OCI-LY3 (cell line): Measurements from ENCODE around the gene NCAN.

ENCODE experiments used
- H2AFZ ChIP-seq: fragments of 200-600, 300-600 bp; shearing (Covaris generic); 2 replicates; pipeline ENCODE4 v1.6.0; 2014; ENCODE audit warnings: antibody characterized with exemption, low read depth, low read length
- H3K27ac ChIP-seq: fragments of 200-600, 300-600 bp; sonication (generic); 2 replicates; pipeline ENCODE4 v1.5.1; 2014; ENCODE audit warnings: mild to moderate bottlenecking, low read length, moderate library complexity, mixed read lengths
- H3K27me3 ChIP-seq: fragments of 200-600, 300-600 bp; sonication (generic); 2 replicates; pipeline ENCODE4 v1.6.1; 2014; ENCODE audit warnings: low read depth, low read length, mixed read lengths
- H3K36me3 ChIP-seq: fragments of 200-600, 300-600 bp; sonication (generic); replicated peaks from 2 replicates; pipeline ENCODE3; 2014; ENCODE audit warnings: low read depth, low read length, mixed read lengths
- H3K4me1 ChIP-seq: fragments of 300-600, 200-600 bp; sonication (generic); 2 replicates; pipeline ENCODE4 v1.6.1; 2014; ENCODE audit warnings: low read length, mixed read lengths
- H3K4me2 ChIP-seq: fragments of 200-600, 300-600 bp; sonication (generic); 2 replicates; pipeline ENCODE4 v1.6.1; 2014; ENCODE audit warnings: low read length, mixed read lengths
- H3K4me3 ChIP-seq: fragments of 300-600, 200-600 bp; sonication (generic); 2 replicates; pipeline ENCODE4 v1.5.1; 2014; ENCODE audit warnings: antibody characterized with exemption, mild to moderate bottlenecking, low read length, moderate library complexity
- H3K79me2 ChIP-seq: fragments of 300-600, 200-600 bp; shearing (Covaris generic); 2 replicates; pipeline ENCODE4 v1.6.1; 2014; ENCODE audit warnings: mild to moderate bottlenecking, low read length, mixed read lengths
- H3K9ac ChIP-seq: fragments of 300-600, 200-600 bp; shearing (Covaris generic); 2 replicates; pipeline ENCODE4 v1.6.0; 2014; ENCODE audit warnings: mild to moderate bottlenecking, low read length, moderate library complexity
- H3K9me3 ChIP-seq: fragments of 200-600, 300-600 bp; shearing (Covaris generic); 2 replicates; pipeline ENCODE4 v1.6.1; 2014; ENCODE audit warnings: low read length, mixed read lengths; ENCODE audit not compliant: insufficient read depth
- H4K20me1 ChIP-seq: fragments of 200-600, 300-600 bp; sonication (generic); 2 replicates; pipeline ENCODE4 v1.6.1; 2016; ENCODE audit warnings: low read length, mixed read lengths; ENCODE audit not compliant: insufficient read depth
- EZH2phosphoT487 ChIP-seq: fragments of 200-600 bp; shearing (Covaris generic); IDR thresholded peaks from 2 replicates; pipeline ENCODE4 v1.6.1; 2018; ENCODE audit warnings: antibody characterized with exemption, mixed run types, low read depth
- TF ChIP-seq, protein P1 (sequence below): fragments of 200-600, 300-600 bp; sonication (generic); IDR thresholded peaks from 2 replicates; pipeline ENCODE4 v1.5.1; 2014; ENCODE audit warnings: antibody characterized with exemption, low read length, low read depth

NCAN gene

GRCh38 chr19:19296953-19297689 lies 85.4 kb downstream of the NCAN start:
- Histone ChIP-seq H3K36me3 (peaks cover 49% of the 10 kb centered on the region), H3K4me3 (no peak overlapping the region), H3K27ac (no peak overlapping the region), H2AFZ (no peak overlapping the region), H3K4me1 (no peaks in the 10 kb centered on the region), H3K27me3 (no peaks in the 10 kb centered on the region), H3K4me2 (no peak overlapping the region), H3K9me3 (no peaks in the 10 kb centered on the region), H3K79me2 (no peaks in the 10 kb centered on the region), H4K20me1 (no peaks in the 10 kb centered on the region), H3K9ac (no peak overlapping the region)
- TF ChIP-seq, protein P1, sequence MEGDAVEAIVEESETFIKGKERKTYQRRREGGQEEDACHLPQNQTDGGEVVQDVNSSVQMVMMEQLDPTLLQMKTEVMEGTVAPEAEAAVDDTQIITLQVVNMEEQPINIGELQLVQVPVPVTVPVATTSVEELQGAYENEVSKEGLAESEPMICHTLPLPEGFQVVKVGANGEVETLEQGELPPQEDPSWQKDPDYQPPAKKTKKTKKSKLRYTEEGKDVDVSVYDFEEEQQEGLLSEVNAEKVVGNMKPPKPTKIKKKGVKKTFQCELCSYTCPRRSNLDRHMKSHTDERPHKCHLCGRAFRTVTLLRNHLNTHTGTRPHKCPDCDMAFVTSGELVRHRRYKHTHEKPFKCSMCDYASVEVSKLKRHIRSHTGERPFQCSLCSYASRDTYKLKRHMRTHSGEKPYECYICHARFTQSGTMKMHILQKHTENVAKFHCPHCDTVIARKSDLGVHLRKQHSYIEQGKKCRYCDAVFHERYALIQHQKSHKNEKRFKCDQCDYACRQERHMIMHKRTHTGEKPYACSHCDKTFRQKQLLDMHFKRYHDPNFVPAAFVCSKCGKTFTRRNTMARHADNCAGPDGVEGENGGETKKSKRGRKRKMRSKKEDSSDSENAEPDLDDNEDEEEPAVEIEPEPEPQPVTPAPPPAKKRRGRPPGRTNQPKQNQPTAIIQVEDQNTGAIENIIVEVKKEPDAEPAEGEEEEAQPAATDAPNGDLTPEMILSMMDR = no peak
- no peak for TF ChIP-seq EZH2phosphoT487

GRCh38 chr19:19297759-19298158 lies 86.0 kb downstream of the NCAN start:
- no peaks in the 10 kb centered on the region for H4K20me1 ChIP-seq
- no peaks in the 10 kb centered on the region for H3K79me2 ChIP-seq
- H3K4me2 ChIP-seq = no peak overlapping the region
- H2AFZ ChIP-seq = no peak overlapping the region
- H3K4me3 ChIP-seq = no peak overlapping the region
- no peaks in the 10 kb centered on the region for H3K27me3 ChIP-seq
- H3K9ac ChIP-seq = no peak overlapping the region
- H3K36me3 ChIP-seq = peaks cover 47% of the 10 kb centered on the region
- H3K4me1 ChIP-seq = no peaks in the 10 kb centered on the region
- H3K9me3 ChIP-seq = no peaks in the 10 kb centered on the region
- TF ChIP-seq, protein P1 = no peak
- no peak for TF ChIP-seq EZH2phosphoT487
- no peak overlapping the region for H3K27ac ChIP-seq

- H3K27ac ChIP-seq = no peak overlapping the region
- TF ChIP-seq, protein P1 = no peak
- no peak for TF ChIP-seq EZH2phosphoT487
- H2AFZ ChIP-seq = no peak overlapping the region
- H3K36me3 ChIP-seq = peaks cover 48% of the 10 kb centered on the region
- no peak overlapping the region for H3K9ac ChIP-seq
- H3K27me3 ChIP-seq = no peaks in the 10 kb centered on the region
- H3K9me3 ChIP-seq = no peaks in the 10 kb centered on the region
- H3K79me2 ChIP-seq = no peaks in the 10 kb centered on the region
- H3K4me2 ChIP-seq = no peak overlapping the region
- no peaks in the 10 kb centered on the region for H4K20me1 ChIP-seq
- no peaks in the 10 kb centered on the region for H3K4me1 ChIP-seq
- no peak overlapping the region for H3K4me3 ChIP-seq
Observed at GRCh38 chr19:19300613-19301012, 88.9 kb downstream of the NCAN start.
